Activated CD8-positive, alpha-beta memory T cell treated with anti-CD3 and anti-CD28 coated beads, Interleukin-2, amount 50 U/mL, for 4 hours (primary cell): Measurements from ENCODE around the gene CD320.
"Not testable (repeated sequence)": the region's sequence is repeated elsewhere in the genome, so short reads cannot be mapped to it uniquely, and the experiment has no call there.

Experiments used
- DNase-seq: peaks from one replicate; pipeline ENCODE4 v3.0.0-alpha.2; 2020

Gene CD320

GRCh38 chr19:8306235-8307054, 1.7 kb downstream of the CD320 start:
- DNase-seq: peak; percentile 19

- peak; percentile 3 for DNase-seq
These were observed 2.4 kb downstream of the CD320 start for GRCh38 chr19:8305798-8306197.

- peak; percentile 19 for DNase-seq
These were observed 3.1 kb downstream of the CD320 start for GRCh38 chr19:8304841-8305621.

- peak; percentile 6 for DNase-seq
These were observed 5.4 kb downstream of the CD320 start for GRCh38 chr19:8302734-8303133.

- no peak for DNase-seq
These were observed 5.8 kb downstream of the CD320 start for GRCh38 chr19:8302357-8302691.

- DNase-seq: not testable (repeated sequence)
These were observed 16.8 kb downstream of the CD320 start for GRCh38 chr19:8291337-8291736.

- DNase-seq: not testable (repeated sequence)
These were observed 31.6 kb downstream of the CD320 start for GRCh38 chr19:8276508-8276907.

- DNase-seq: no peak
These were observed 38.4 kb downstream of the CD320 start for GRCh38 chr19:8269724-8270123.

- DNase-seq: no peak
These were observed 42.3 kb downstream of the CD320 start for GRCh38 chr19:8265872-8266271.

- DNase-seq: not testable (repeated sequence)
These were observed 43.9 kb downstream of the CD320 start for GRCh38 chr19:8264248-8264647.

GRCh38 chr19:8262431-8262830, 45.7 kb downstream of the CD320 start:
- DNase-seq: no peak

GRCh38 chr19:8261881-8262280, 46.3 kb downstream of the CD320 start:
- DNase-seq: no peak

- no peak for DNase-seq
These were observed 46.8 kb downstream of the CD320 start for GRCh38 chr19:8261347-8261746.

- no peak for DNase-seq
These were observed 48.3 kb downstream of the CD320 start for GRCh38 chr19:8259922-8260247.

- no peak for DNase-seq
These were observed 48.8 kb downstream of the CD320 start for GRCh38 chr19:8259142-8259921.

- no peak for DNase-seq
These were observed 51.1 kb downstream of the CD320 start for GRCh38 chr19:8257052-8257443.

- no peak for DNase-seq
These were observed 51.7 kb downstream of the CD320 start for GRCh38 chr19:8256276-8257051.

- DNase-seq: no peak
These were observed 52.6 kb downstream of the CD320 start for GRCh38 chr19:8255426-8256125.

- no peak for DNase-seq
These were observed 53.7 kb downstream of the CD320 start for GRCh38 chr19:8254286-8255001.

GRCh38 chr19:8253678-8254077, 54.5 kb downstream of the CD320 start:
- no peak for DNase-seq

GRCh38 chr19:8252922-8253589, 55.1 kb downstream of the CD320 start:
- peak; percentile 87 for DNase-seq
